GM18505 (cell line): ENCODE measurements around the gene SMARCA4.

Source experiments
- ATAC-seq: cut with Tn5 transposase; IDR thresholded peaks from one replicate; pipeline ENCODE4 v1.9.1; 2021; ENCODE audit not compliant: unreplicated experiment
- POLR2A ChIP-seq: IDR thresholded peaks from 4 replicates; pipeline ENCODE4 v1.6.1; 2011; ENCODE audit warnings: borderline replicate concordance; ENCODE audit not compliant: insufficient read depth, insufficient read length; ENCODE audit errors: extremely low read depth

The SMARCA4 gene

GRCh38 chr19:11019824-11020223, 59.0 kb downstream of the SMARCA4 start:
- no peak for ATAC-seq
- TF ChIP-seq POLR2A = no peak

GRCh38 chr19:11020423-11020822, 59.6 kb downstream of the SMARCA4 start:
- ATAC-seq = no peak
- TF ChIP-seq POLR2A = no peak

GRCh38 chr19:11020982-11021759, 60.3 kb downstream of the SMARCA4 start:
- TF ChIP-seq POLR2A = no peak
- ATAC-seq = no peak

GRCh38 chr19:11021760-11022144, 60.9 kb downstream of the SMARCA4 start:
- no peak for TF ChIP-seq POLR2A
- ATAC-seq = no peak

DNA sequence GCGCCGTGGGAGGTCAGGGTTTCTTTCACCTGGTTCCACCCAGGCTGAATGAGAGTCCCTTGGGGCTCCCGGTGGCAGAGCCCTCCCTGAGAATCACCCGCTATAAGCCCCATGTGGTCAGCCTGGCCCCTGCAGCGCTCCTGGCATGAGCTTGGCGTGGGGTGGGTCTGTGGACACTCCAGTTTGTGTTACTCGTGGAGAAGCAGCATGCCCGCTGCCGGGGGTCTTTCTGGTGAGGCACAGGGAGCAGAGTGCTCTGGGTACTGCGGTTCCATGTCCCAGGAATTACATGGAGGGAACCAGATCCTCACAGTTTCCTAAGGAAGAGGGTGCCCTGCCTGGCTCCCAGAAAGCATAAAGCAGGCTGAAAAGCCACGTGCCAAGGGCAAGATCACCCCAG, 62.2 kb downstream of the SMARCA4 start:
- no peak for ATAC-seq
- TF ChIP-seq POLR2A = no peak

GRCh38 chr19:11023710-11024109, 62.9 kb downstream of the SMARCA4 start:
- TF ChIP-seq POLR2A = no peak
- ATAC-seq = no peak

- no peak for ATAC-seq
These were observed 63.4 kb downstream of the SMARCA4 start for GRCh38 chr19:11024259-11024658.

DNA sequence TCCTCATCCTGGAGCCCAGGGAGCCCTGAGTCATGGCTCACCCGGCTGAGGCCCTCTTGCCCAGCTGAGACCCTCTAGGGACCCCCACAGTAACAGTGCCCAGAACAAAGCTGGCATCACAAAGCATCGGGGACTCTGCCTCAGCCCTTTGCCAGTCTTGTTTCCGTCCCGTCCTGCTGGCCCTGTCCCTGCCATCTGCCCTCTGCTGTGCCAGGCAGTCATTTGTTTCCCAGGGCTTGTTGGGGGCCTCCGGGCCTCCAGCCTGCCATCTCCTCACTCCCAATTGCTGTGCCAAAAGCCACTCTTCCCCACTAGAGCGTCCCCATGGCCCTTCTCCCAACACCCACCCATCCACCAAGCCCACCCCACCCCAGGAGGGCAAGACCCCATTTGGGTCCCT, 64.2 kb downstream of the SMARCA4 start:
- no peak for TF ChIP-seq POLR2A
- ATAC-seq = no peak

More at GRCh38 chr19:11024259-11024658, 63.4 kb downstream of the SMARCA4 start:
- no peak for TF ChIP-seq POLR2A

GRCh38 chr19:11025445-11025844, 64.6 kb downstream of the SMARCA4 start:
- TF ChIP-seq POLR2A = no peak
- no peak for ATAC-seq

- no peak for ATAC-seq
- TF ChIP-seq POLR2A = no peak
These were observed 65.2 kb downstream of the SMARCA4 start for GRCh38 chr19:11025997-11026396.

DNA sequence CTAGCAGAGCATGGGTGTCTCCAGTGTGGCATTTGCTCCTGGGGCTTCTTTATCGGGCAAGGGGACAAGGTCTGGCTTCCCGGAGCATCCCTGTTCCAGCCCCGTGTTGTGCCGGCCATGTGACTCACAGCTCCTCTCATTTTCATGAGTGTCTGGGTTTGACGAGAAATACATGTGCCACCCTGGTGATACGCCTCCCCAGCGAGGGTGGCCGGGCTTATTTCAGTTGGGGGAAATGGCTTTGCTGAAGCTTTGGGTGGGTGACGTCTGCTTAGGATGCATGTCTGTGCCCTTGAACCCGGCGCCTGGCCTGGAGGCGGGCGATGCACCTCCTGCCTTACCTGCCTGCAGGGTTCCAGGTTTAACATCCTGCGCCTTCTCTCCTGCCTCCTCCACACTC, 66.6 kb downstream of the SMARCA4 start:
- ATAC-seq = no peak
- TF ChIP-seq POLR2A = no peak

GRCh38 chr19:11028146-11028545, 67.3 kb downstream of the SMARCA4 start:
- TF ChIP-seq POLR2A = no peak
- no peak for ATAC-seq

- ATAC-seq = no peak
- TF ChIP-seq POLR2A = no peak
These were observed 70.7 kb downstream of the SMARCA4 start for GRCh38 chr19:11031421-11032070.

DNA sequence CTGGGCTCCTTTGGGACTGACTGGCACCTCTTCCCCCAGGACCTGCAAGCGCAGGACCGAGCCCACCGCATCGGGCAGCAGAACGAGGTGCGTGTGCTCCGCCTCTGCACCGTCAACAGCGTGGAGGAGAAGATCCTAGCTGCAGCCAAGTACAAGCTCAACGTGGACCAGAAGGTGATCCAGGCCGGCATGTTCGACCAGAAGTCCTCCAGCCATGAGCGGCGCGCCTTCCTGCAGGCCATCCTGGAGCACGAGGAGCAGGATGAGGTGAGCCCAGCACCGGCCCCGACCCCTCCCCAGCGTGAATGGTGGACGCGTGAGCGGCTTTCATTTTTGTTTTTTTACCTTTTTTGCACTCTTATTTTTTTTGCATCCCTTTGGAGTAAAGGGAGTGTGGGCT, 72.4 kb downstream of the SMARCA4 start:
- ATAC-seq = no peak
- no peak for TF ChIP-seq POLR2A
